B cell (primary cell): Measurements from ENCODE around the gene TSSC4. TPM values are rescaled to one million over a fixed set of nuclear protein-coding genes. Genes with fewer than 3 reads are reported as not detected.

ENCODE experiments used
- ATAC-seq: fragments of 200-7000 bp; cut with Tn5 transposase; one replicate; pipeline ENCODE4 v1.10.0; 2021; ENCODE audit warnings: low read depth, mild to moderate bottlenecking, moderate number of reproducible peaks, moderate library complexity
- CTCF ChIA-PET: fragments of 350-600 bp; sonication (Branson Sonifier 250); formaldehyde crosslinking; loops from one replicate; lab custom pipeline; 2021; ENCODE audit warnings: antibody characterized with exemption, inconsistent platforms; lab: Charles Lee
- POLR2A ChIA-PET: fragments of 350-600 bp; sonication (Branson Sonifier 250); formaldehyde crosslinking; loops from one replicate; lab custom pipeline; 2021; ENCODE audit warnings: antibody characterized with exemption; lab: Charles Lee
- DNase-seq: peaks from one replicate; pipeline ENCODE4 v3.0.0; 2013
- H2AFZ ChIP-seq: 2 replicates; pipeline ENCODE4 v1.6.1; 2012; ENCODE audit warnings: mild to moderate bottlenecking, low read depth, low read length; ENCODE audit not compliant: insufficient read depth, poor library complexity, severe bottlenecking
- H3K27ac ChIP-seq, 2 donors: 1 replicate in 1 of 2; 2 replicates in 1 of 2; pipeline ENCODE4 v1.5.1; 2012 to 2013; ENCODE audit warnings: low read length in 2 of 2, mild to moderate bottlenecking in 2 of 2, moderate library complexity in 1 of 2
- H3K27me3 ChIP-seq, 4 experiments: fragments of 200-600 bp in 1 of 4; sonication (generic) in 1 of 4; replicated peaks in 1 of 4; 1 replicate in 2 of 4; 2 replicates in 2 of 4; pipeline versions ENCODE4 v1.6.1 to v1.7.0; 2013 to 2016; ENCODE audit warnings: low read length in 3 of 4, mild to moderate bottlenecking in 2 of 4, mixed read lengths in 1 of 4, moderate library complexity in 1 of 4; ENCODE audit not compliant: insufficient read depth in 4 of 4, control insufficient read depth in 3 of 4; ENCODE audit errors: control extremely low read depth in 1 of 4
- H3K36me3 ChIP-seq, 2 experiments: replicated peaks in 1 of 2; 1 replicate in 1 of 2; 2 replicates in 1 of 2; pipeline versions ENCODE4 v1.6.1 to v1.7.1; 2013; ENCODE audit warnings: low read length in 1 of 2; ENCODE audit not compliant: insufficient read depth in 2 of 2, control insufficient read depth in 1 of 2; ENCODE audit errors: control extremely low read depth in 1 of 2, extremely low read depth in 1 of 2
- H3K4me1 ChIP-seq, 2 donors: fragments of 200-600 bp in 1 of 2; sonication (generic) in 1 of 2; 1 replicate in 1 of 2; 2 replicates in 1 of 2; pipeline versions ENCODE4 v1.5.1 to v1.6.1; 2013 to 2017; ENCODE audit warnings: low read length in 2 of 2; ENCODE audit not compliant: control insufficient read depth in 2 of 2, insufficient read depth in 2 of 2
- H3K4me2 ChIP-seq: replicated peaks from 2 replicates; pipeline ENCODE3; 2012; ENCODE audit warnings: mild to moderate bottlenecking, low read depth, low read length; ENCODE audit not compliant: poor library complexity, severe bottlenecking
- H3K4me3 ChIP-seq, 5 experiments: fragments of 200-600 bp in 1 of 5; sonication (generic) in 1 of 5; 1 replicate in 3 of 5; 2 replicates in 2 of 5; pipeline versions ENCODE4 v1.5.1 to v1.7.0; 2011 to 2016; ENCODE audit warnings: low read length in 4 of 5, mild to moderate bottlenecking in 4 of 5, low read depth in 2 of 5, control low read depth in 1 of 5, moderate library complexity in 1 of 5; ENCODE audit not compliant: insufficient read depth in 1 of 5; ENCODE audit errors: control extremely low read depth in 1 of 5, extremely low read depth in 1 of 5
- H3K79me2 ChIP-seq: fragments of 200-600 bp; sonication (generic); one replicate; pipeline ENCODE4 v1.6.0; 2016; ENCODE audit warnings: low read length; ENCODE audit not compliant: control insufficient read depth, insufficient read depth
- H3K9ac ChIP-seq: fragments of 200-600 bp; sonication (generic); 2 replicates; pipeline ENCODE4 v1.6.1; 2017; ENCODE audit warnings: mild to moderate bottlenecking, low read length, moderate library complexity
- H3K9me3 ChIP-seq, 3 donors: one replicate each; pipeline versions ENCODE4 v1.6.1 to v1.7.1; 2013; ENCODE audit warnings: low read length in 2 of 3; ENCODE audit not compliant: control insufficient read depth in 2 of 3, insufficient read depth in 1 of 3; ENCODE audit errors: control extremely low read depth in 1 of 3
- H4K20me1 ChIP-seq: 2 replicates; pipeline ENCODE4 v1.6.0; 2012; ENCODE audit warnings: mild to moderate bottlenecking, low read length; ENCODE audit not compliant: insufficient read depth, control insufficient read depth, poor library complexity, severe bottlenecking
- H3K27ac Mint-ChIP-seq: one replicate; pipeline ENCODE4 v1.8.0; 2021; ENCODE audit warnings: mixed read lengths
- H3K27me3 Mint-ChIP-seq: one replicate; pipeline ENCODE4 v1.8.0; 2021; ENCODE audit warnings: mixed read lengths
- H3K4me1 Mint-ChIP-seq: one replicate; pipeline ENCODE4 v1.8.0; 2021; ENCODE audit warnings: mixed read lengths
- H3K4me3 Mint-ChIP-seq: one replicate; pipeline ENCODE4 v1.8.0; 2021; ENCODE audit warnings: mixed read lengths
- H3K9me3 Mint-ChIP-seq: one replicate; pipeline ENCODE4 v1.8.0; 2022; ENCODE audit warnings: mixed read lengths; ENCODE audit not compliant: insufficient read depth
- CTCF ChIP-seq: fragments of 200-600 bp; IDR thresholded peaks from one replicate; pipeline ENCODE4 v1.8.0; 2022; ENCODE audit warnings: antibody characterized with exemption, mild to moderate bottlenecking
- EZH2 ChIP-seq: IDR thresholded peaks from 2 replicates; pipeline ENCODE4 v1.6.1; 2012; ENCODE audit warnings: borderline replicate concordance, low read depth, mild to moderate bottlenecking, moderate library complexity, low read length; ENCODE audit not compliant: insufficient read depth, poor library complexity, severe bottlenecking
- WGBS: methylation state at CpG from one replicate; pipeline ENCODE4 v1.1.5; 2013; ENCODE audit warnings: missing lambda C conversion rate; ENCODE audit not compliant: insufficient coverage; 5-methylcytosine and 5-hydroxymethylcytosine counted together
- intact Hi-C: fragments of 100-400 bp; cut with micrococcal nuclease; formaldehyde crosslinking; loops from one replicate; pipeline ENCODE4 v1.10.0; 2022
- polyA plus RNA-seq: library from polyadenylated mRNA; depleted of rRNA; stranded (reverse); fragments of >200 nt; gene quantifications from 2 replicates; pipeline ENCODE4 v1.2.3, GENCODE V29; 2012
- total RNA-seq, 2 donors: library from RNA; stranded (reverse); fragments of 120-200 nt in 1 of 2; gene quantifications; 1 replicate in 1 of 2; 2 replicates in 1 of 2; pipeline versions ENCODE4 v1.2.3 to v1.2.4, GENCODE V29; 2013 to 2022

The TSSC4 gene
- total and polyA plus RNA-seq, 2 donors (not counting 1 experiment from before 2014, with no cell fraction given): 49.4 to 57.5 TPM

GRCh38 chr11:2431395-2431794 is 30.8 kb downstream of the TSSC4 start:
- Histone ChIP-seq H3K79me2 (no peaks in the 10 kb centered on the region), H3K4me1 (no peaks in the 10 kb centered on the region), H2AFZ (no peak overlapping the region), H3K27me3 (peaks cover 0 to 6% (median 1%) of the 10 kb centered on the region in 4 experiments), H3K4me2 (no peak overlapping the region), H3K36me3 (no peaks in the 10 kb centered on the region), H3K4me3 (no peak overlapping the region), H3K27ac (no peak overlapping the region), H3K9ac (no peak overlapping the region), H3K9me3 (peaks cover 0 to under 1% (median 0%) of the 10 kb centered on the region in 3 donors), H4K20me1 (no peaks in the 10 kb centered on the region)
- ATAC-seq (no peak), DNase-seq (no peak)
- no peaks in the 10 kb centered on the region for H3K9me3 Mint-ChIP-seq
- no peak overlapping the region for H3K27ac Mint-ChIP-seq
- WGBS: 71% methylated on average over 1 of the region's 1 CpG
- H3K4me1 Mint-ChIP-seq: no peaks in the 10 kb centered on the region
- no peak overlapping the region for H3K4me3 Mint-ChIP-seq
- TF ChIP-seq CTCF (no peak), EZH2 (no peak)
- CTCF ChIA-PET: interaction anchor here (1.0 to 1.2 kb wide), 4 partner anchors 10 to 457 kb away, joined by 3 to 12 read pairs (median 6); no protein-coding TSS in a partner anchor
- intact Hi-C loops: no loop called here
- no peaks in the 10 kb centered on the region for H3K27me3 Mint-ChIP-seq
- POLR2A ChIA-PET: no interaction called here

GRCh38 chr11:2432171-2432621 is 31.6 kb downstream of the TSSC4 start:
- ChIA-PET POLR2A (no interaction called here), CTCF (interaction anchor here (1.3 kb wide), 1 partner anchor 455 kb away, joined by 3 read pairs; no protein-coding TSS in a partner anchor)
- peaks cover 0 to 8% (median 0%) of the 10 kb centered on the region in 3 donors for H3K9me3 ChIP-seq
- no peaks in the 10 kb centered on the region for H3K36me3 ChIP-seq
- peaks cover 0 to 10% (median 1%) of the 10 kb centered on the region in 4 experiments for H3K27me3 ChIP-seq
- no peaks in the 10 kb centered on the region for H3K4me1 ChIP-seq
- H3K9me3 Mint-ChIP-seq: no peaks in the 10 kb centered on the region
- H3K4me2 ChIP-seq: no peak overlapping the region
- no peak overlapping the region for H3K4me3 Mint-ChIP-seq
- DNase-seq (no peak), ATAC-seq (no peak)
- H4K20me1 ChIP-seq: no peaks in the 10 kb centered on the region
- H3K27me3 Mint-ChIP-seq: no peaks in the 10 kb centered on the region
- no peaks in the 10 kb centered on the region for H3K4me1 Mint-ChIP-seq
- H2AFZ ChIP-seq: no peak overlapping the region
- H3K27ac Mint-ChIP-seq: no peak overlapping the region
- TF ChIP-seq CTCF: no peak
- TF ChIP-seq EZH2: no peak
- no peak overlapping the region for H3K27ac ChIP-seq
- intact Hi-C loops: no loop called here
- no peak overlapping the region for H3K9ac ChIP-seq
- no peak overlapping the region for H3K4me3 ChIP-seq
- WGBS: 81% methylated on average over 15 of the region's 15 CpGs
- no peaks in the 10 kb centered on the region for H3K79me2 ChIP-seq
